Measurements from ENCODE around the gene SLC39A3.

GRCh38 chr19:2782329-2782935 lies 42.6 kb upstream of the SLC39A3 start:
- TF ChIP-seq ZNF384 (IDR thresholded peaks at IDR 0.05; ENCODE audit: borderline replicate concordance, low read depth, low read length) = no peak
- TF ChIP-seq POLR2A (IDR thresholded peaks at IDR 0.05; ENCODE audit: low read depth, low read length) = no peak
- no peak for TF ChIP-seq MAX (IDR thresholded peaks at IDR 0.05; ENCODE audit: low read depth, low read length)
- TF ChIP-seq RB1 (IDR thresholded peaks at IDR 0.05; ENCODE audit: borderline replicate concordance) = no peak
- TF ChIP-seq ZBED1 (IDR thresholded peaks at IDR 0.05; ENCODE audit: borderline replicate concordance) = no peak
- no peak for TF ChIP-seq CTCF (IDR thresholded peaks at IDR 0.05 in 2 of 3, conservative IDR thresholded peaks at IDR 0.05 in 1 of 3; ENCODE audit: control insufficient read depth in 2 of 3, extremely low read depth in 1 of 3, insufficient read depth in 1 of 3, low read depth in 3 of 3, low read length in 3 of 3)
- TF ChIP-seq ZNF274 (IDR thresholded peaks at IDR 0.05; ENCODE audit: insufficient read depth, insufficient read length) = no peak
- TF ChIP-seq FOS (IDR thresholded peaks at IDR 0.05; ENCODE audit: borderline replicate concordance, extremely low read depth, insufficient read length) = no peak
- TF ChIP-seq JUND (IDR thresholded peaks at IDR 0.05; ENCODE audit: low read depth, low read length) = no peak
- TF ChIP-seq SP1 (IDR thresholded peaks at IDR 0.05; ENCODE audit: low read depth, low read length) = no peak
- TF ChIP-seq NFYA (IDR thresholded peaks at IDR 0.05; ENCODE audit: borderline replicate concordance, low read depth, low read length) = no peak
- TF ChIP-seq RELA (IDR thresholded peaks at IDR 0.05; ENCODE audit: borderline replicate concordance, partially characterized antibody) = no peak
- TF ChIP-seq TAF1 (IDR thresholded peaks at IDR 0.05; ENCODE audit: borderline replicate concordance, low read depth, low read length) = no peak
- no peak for TF ChIP-seq CHD2 (IDR thresholded peaks at IDR 0.05; ENCODE audit: borderline replicate concordance, low read depth, low read length)

Data from GM12878 (cell line).